ENCODE measurements around the gene POP4. TPM values are rescaled to one million over a fixed set of nuclear protein-coding genes. Genes with fewer than 3 reads are reported as not detected.

The POP4 gene
- total RNA-seq, 2 donors from 2014 or later = 52.4 to 87.5 TPM

- Histone ChIP-seq H3K9me3 (no peaks in the 10 kb centered on the region), H3K4me1 (no peaks in the 10 kb centered on the region), H3K9ac (ENCODE audit: low read depth in 2 of 2, low read length in 2 of 2) (no peak overlapping the region), H3K36me3 (no peaks in the 10 kb centered on the region), H3K27me3 (no peaks in the 10 kb centered on the region), H3K27ac (no peak overlapping the region), H3K4me3 (no peak overlapping the region)
- intact Hi-C loops (cut with DNase I) = no loop called here
- no peak for TF ChIP-seq CTCF (IDR thresholded peaks at IDR 0.05)
- DNase-seq = no peak
Observed at GRCh38 chr19:29562299-29563297, 43.5 kb upstream of the POP4 start.

DNA sequence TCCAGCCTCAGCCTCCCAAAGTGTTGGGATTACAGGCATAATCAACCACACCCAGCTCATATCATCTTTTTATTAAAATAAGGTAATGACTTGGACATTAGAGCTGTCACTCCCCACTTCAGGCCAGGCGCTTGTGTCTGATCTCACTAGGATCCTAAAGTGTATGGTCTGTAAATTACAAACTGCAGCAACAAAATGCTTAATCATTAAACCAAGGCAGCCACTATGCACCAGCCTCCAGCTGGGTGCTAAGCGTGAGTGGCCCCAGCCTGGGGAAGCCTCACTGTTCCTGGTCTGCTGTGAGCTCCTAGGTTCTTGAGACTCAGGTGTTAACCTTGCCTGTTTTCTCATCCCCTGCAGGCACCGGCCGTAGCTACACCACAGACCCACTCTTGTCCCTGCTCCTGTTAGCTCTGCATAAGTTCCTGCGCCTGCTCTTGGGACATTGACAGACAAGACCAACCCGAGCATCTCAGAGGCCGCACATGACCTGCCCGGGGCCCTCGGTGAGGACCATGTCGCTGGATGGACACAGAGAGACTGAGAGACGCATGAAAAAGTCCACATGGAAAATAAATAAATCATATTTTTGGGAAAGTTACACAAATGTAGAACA is 42.5 kb upstream of the POP4 start:
- Histone ChIP-seq H3K9me3 (no peaks in the 10 kb centered on the region), H3K4me1 (no peaks in the 10 kb centered on the region), H3K27me3 (no peaks in the 10 kb centered on the region), H3K9ac (ENCODE audit: low read depth in 2 of 2, low read length in 2 of 2) (no peak overlapping the region), H3K36me3 (no peaks in the 10 kb centered on the region), H3K4me3 (no peak overlapping the region), H3K27ac (no peak overlapping the region)
- TF ChIP-seq CTCF (IDR thresholded peaks at IDR 0.05) = no peak
- intact Hi-C loops (cut with DNase I) = no loop called here
- DNase-seq = no peak

DNA sequence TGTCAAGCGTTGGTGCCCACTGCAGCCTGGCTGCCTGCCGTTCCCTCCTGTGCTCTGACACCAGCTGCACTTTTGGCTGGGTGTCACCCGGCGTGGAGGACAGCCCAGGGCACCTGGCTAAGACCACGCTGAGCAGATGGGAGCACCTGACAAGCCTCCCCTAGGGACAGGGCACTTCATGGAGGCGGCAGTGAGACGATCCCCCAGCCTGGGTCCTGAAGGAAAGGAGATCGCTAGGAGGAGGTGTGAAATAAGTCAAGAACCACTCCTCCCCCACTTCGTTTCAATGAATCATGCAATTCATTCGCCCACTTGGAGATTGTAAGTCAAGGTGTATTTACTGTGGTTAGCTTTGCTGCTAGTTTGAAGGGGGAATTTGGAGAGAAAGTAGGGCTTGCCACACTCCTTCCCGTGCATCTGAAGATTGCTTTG is 41.5 kb upstream of the POP4 start:
- no peaks in the 10 kb centered on the region for H3K36me3 ChIP-seq

DNA sequence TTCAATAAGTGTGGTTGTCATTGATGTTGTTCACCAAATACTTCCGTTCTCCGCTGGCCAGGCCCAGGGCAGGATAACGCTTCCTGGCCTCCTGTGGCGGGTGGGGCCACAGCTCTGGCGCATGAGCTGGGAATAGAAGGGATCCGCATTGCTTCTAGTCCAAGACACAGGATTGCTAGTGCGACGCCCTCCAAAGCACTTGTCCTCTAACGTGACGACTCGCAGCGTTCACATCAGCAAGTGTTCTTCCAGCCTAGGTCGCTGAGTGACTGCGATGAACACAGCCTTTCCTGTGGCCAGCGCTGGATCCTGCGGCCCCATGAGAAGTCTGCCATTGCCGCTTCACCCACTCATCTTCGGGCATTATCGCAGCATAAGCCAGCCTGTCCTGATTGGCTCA is 40.9 kb upstream of the POP4 start:
- H3K4me1 ChIP-seq = no peaks in the 10 kb centered on the region
- H3K9ac ChIP-seq (ENCODE audit: low read depth in 2 of 2, low read length in 2 of 2) = no peak overlapping the region
- no peak for DNase-seq
- TF ChIP-seq CTCF (IDR thresholded peaks at IDR 0.05) = no peak
- no peak overlapping the region for H3K4me3 ChIP-seq
- no peak overlapping the region for H3K27ac ChIP-seq
- intact Hi-C loops (cut with DNase I) = no loop called here
- H3K36me3 ChIP-seq = no peaks in the 10 kb centered on the region
- H3K27me3 ChIP-seq = no peaks in the 10 kb centered on the region
- no peaks in the 10 kb centered on the region for H3K9me3 ChIP-seq

More for the DNA sequence above, 41.5 kb upstream of the POP4 start:
- TF ChIP-seq CTCF (IDR thresholded peaks at IDR 0.05) = no peak
- H3K9me3 ChIP-seq = no peaks in the 10 kb centered on the region
- intact Hi-C loops (cut with DNase I) = no loop called here
- H3K4me3 ChIP-seq = no peak overlapping the region
- H3K9ac ChIP-seq (ENCODE audit: low read depth in 2 of 2, low read length in 2 of 2) = no peak overlapping the region
- H3K27ac ChIP-seq = no peak overlapping the region
- DNase-seq = no peak
- H3K4me1 ChIP-seq = no peaks in the 10 kb centered on the region
- H3K27me3 ChIP-seq = no peaks in the 10 kb centered on the region

DNA sequence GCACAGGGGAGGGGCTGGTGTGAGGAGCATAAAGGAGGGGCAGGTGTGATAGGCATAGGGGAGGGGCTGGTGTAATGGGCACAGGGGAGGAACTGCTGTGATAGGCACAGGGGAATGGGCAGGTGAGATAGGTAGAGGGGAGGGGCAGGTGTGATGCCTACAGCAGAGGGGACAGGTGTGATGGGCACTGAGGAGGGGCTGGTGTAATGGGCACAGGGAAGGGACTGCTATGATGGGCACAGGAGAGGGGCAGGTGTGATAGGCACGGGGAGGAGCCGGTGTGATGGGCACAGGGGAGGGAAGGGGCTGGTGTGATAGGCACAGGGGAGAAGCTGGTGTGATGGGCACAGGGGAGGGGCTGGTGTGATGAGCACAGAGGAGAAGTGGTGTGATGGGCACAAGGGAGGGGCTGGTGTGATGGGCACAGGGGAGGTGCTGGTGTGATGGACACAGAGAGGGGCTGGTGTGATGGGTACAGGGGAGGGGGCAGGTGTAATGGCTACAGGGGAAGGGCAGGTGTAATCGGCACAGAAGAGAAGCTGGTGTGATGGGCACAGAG is 39.5 kb upstream of the POP4 start:
- H3K27ac ChIP-seq = no peak overlapping the region
- H3K4me1 ChIP-seq = no peaks in the 10 kb centered on the region
- intact Hi-C loops (cut with DNase I) = no loop called here
- no peaks in the 10 kb centered on the region for H3K27me3 ChIP-seq
- H3K36me3 ChIP-seq = no peaks in the 10 kb centered on the region
- H3K9me3 ChIP-seq = no peaks in the 10 kb centered on the region
- no peak for TF ChIP-seq CTCF (IDR thresholded peaks at IDR 0.05)
- no peak overlapping the region for H3K4me3 ChIP-seq
- no peak for DNase-seq
- no peak overlapping the region for H3K9ac ChIP-seq (ENCODE audit: low read depth in 2 of 2, low read length in 2 of 2)

Measured in colonic mucosa (tissue), 4 donors.